ENCODE data around the gene EXOSC5.
"Not testable (repeated sequence)": the region's sequence is repeated elsewhere in the genome, so short reads cannot be mapped to it uniquely, and the experiment has no call there.

Gene EXOSC5

DNA sequence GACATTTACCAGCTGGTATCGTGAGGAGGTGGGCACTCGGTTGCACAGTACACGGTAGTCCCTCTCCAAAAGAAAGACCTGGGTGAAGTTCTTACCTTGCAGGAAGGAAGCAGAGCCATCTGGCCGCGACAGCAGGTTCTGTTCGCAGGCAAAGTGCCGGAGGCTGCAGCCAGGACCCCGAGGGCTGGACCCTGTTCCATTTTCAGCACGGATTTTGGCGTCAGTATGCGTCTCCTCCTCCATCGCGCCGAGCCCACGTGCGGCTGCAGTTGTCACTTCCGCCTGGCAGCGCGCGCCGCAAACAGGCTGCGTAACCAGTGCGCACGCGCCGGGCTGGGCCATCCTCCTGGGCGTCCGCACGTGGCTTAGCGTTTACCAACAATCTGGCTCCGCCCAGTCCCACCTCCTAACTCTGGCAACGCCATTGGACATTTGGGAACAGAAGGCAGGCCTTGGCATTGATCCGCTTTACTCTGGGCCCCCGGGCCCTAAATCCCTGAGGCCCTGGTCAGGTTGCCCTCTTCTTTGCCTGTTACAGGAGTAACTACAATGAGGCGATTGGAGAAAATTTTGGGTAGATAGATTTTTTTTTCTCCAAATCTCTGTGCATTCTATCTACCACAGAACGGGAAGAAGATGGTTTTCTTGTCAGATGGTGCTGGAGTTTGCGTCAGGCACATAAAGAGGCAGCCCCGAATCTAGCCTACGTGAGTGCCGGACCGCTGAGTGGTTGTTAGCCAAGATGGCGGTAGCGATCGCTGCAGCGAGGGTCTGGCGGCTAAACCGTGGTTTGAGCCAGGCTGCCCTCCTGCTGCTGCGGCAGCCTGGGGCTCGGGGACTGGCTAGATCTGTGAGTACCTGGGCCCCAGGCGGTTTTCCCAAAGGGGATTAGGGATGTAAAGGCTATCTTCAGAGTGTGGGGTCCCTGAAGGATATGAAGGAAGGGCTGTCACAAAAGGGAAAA is at the start of gene EXOSC5, which contains the start of gene BCKDHA:
TSS of gene EXOSC5 (minus strand) at position 274 of the 964 bp plus-strand sequence. CDS start at position 243, 31 bp downstream.
TSS of gene BCKDHA (plus strand) at position 733 of the 964 bp plus-strand sequence. CDS start at position 743, 10 bp downstream.
- DNase-seq (ENCODE audit: low read depth in 2 of 2), result peak; percentile 99

DNA sequence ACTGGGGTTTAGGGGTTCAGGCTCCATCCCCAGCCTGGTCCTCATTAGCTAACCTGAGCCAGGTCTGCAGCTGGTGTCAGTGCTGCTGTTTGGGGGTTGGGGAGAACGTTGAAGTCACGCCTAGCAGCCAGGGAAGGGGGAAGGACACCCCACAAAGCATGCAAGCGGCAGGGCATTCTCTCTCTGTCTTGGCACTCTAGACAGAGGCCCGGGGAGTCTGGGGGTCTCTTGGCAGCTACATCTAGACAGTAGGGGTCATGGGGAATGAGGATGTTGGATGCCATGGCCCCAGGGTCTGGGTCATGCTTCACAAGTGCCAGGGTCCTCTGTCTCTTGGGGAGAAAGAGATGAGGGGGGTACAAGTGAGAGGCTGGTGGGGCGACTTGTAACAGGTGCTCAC is 48.4 kb upstream of the EXOSC5 start:
- DNase-seq (ENCODE audit: low read depth in 2 of 2), result no peak

DNA sequence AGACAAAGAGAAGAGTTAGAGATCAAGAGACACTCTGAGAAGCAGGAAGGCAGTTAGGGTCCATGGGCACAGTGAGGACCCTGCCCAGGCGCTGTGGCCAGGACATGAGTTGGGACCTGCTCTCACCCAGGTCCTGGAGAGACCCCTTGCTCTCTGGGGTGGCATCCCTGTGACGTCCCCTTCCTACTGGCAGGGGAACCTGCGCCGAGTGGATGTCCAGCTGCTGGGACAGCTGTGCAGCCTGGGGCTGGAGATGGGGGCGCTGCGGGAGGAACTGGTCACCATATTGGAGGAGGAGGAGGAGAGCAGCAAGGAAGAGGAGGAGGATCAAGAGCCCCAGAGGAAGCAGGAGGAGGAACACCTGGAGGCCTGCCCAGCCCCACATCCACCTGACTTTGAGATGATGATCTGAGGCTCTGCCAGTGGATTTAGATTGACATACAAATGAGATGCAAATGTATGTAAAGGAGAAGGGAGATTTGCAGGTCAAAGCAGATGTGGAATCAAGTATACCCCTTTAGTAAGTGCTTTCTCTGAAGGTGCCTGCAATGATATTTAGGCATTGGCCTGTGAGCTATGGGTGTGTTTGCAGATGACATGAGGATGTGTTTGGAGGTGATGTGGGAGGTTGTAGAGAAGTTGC is 46.8 kb upstream of the EXOSC5 start:
- DNase-seq (ENCODE audit: low read depth in 2 of 2), result no peak

DNA sequence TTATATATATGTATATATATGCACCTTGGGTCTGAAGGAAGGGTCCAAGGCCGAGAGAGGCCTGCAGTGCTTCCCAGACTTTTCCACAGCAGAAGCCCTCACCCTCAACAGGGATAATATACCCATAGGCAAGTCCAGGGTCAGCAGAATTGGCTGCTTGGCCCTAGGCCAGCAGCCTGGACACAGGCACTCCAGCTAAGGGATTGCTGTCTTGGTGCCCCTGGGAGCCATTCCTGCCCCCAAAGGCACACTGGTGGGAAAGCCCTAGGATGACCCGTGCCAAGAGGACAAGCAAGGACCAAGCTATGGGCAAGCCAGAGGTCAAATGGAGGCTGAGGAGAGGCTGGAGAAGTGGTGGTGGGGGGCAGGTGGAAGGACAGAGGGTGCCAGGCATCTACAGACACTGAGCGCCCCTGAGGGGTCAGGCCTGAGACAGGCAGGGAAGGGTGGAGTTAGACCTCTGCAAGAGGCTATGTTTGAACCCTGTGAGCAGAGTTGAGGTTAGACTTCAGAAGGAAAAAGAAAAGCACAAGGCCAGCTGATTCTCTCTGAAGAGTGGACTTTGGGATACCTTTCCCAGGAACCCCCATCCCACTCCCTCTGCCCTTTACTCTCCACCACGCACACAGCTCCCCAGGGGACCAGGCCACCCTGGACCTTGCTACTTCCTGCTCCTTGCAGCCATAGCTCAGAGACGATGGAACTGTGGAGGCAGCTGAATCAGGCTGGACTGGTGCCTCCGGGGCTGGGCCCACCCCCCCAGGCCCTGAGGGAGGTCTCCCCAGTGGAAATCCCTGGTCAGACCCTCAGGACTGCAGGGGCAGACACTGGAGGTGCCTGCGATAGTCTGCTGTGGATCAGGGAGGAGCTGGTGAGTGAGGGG is 45.6 kb upstream of the EXOSC5 start, which contains the start of gene ERICH4:
TSS of gene ERICH4 (plus strand) at position 684 of the 883 bp plus-strand sequence. CDS start at position 698, 14 bp downstream.
- DNase-seq (ENCODE audit: low read depth in 2 of 2), result no peak

DNA sequence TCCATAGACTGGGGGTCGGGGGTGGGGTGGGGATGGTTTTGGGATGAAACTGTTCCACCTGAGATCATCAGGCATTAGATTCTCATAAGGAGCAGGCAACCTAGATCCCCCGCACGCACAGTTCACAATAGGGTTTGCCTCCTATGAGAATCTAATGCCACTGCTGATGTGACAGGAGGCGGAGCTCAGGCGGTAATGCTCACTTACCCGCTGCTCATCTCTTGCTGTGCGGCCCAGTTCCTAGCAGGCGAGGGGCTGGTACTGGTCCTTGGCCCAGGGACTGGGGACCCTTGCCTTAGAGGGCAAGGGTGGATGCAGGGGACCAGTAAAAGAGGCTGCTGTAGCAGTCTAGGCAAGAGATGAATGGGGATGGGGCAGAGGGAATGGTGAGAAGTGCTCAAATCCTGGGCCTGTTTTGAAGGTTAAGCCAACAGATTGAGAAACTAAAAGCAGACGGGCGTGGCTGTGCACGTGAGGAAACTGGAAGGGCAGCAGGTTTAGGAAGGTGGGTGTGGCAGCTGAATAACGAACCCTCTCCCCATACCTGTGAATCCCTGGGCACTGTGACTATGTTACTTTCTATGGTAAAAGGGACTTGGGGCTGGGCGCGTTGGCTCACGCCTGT is 44.3 kb upstream of the EXOSC5 start:
- no peak for DNase-seq (ENCODE audit: low read depth in 2 of 2)

DNA sequence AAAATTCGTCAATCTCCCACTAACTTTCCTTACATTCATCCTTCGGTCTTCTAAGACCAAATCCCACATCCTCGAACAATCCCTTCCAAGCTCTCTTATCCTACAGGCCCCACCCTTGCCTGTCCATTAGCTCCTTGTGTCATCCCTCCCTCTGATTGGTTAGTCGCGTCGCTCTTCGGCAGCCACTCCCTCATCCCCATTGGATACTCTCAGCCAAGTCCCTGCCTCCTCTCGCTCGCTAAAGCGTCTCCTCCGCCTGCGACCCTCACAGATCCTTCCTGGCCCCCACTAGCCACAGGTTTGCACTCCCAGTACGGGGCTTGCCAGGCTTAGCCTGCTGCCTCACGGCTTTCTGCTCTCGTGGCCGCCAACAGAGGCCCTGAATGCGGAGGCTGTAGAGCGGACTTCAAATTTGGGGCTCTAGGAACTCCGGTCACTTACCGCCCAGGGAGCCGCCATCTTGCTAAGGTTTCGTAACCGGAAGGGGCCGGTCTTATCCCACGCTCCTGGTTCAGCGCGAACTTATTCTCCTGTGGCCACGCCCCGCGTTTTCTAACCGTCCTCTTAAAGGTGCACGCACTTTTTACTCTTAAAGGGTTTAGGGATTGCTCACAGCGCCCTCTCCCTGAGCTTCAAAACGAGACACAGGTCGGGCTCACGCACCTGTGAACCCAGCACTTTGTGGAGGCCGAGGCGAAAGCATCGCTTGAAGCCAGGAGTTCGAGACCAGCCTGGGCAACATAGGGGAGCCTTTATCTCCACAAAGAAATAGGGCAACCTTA is 42.5 kb upstream of the EXOSC5 start, which contains the start of gene DMAC2:
TSS of gene DMAC2 (minus strand) at position 472 of the 782 bp plus-strand sequence. CDS start at position 459, 13 bp downstream.
- peak; percentile 90 to 94 for DNase-seq (ENCODE audit: low read depth in 2 of 2)

DNA sequence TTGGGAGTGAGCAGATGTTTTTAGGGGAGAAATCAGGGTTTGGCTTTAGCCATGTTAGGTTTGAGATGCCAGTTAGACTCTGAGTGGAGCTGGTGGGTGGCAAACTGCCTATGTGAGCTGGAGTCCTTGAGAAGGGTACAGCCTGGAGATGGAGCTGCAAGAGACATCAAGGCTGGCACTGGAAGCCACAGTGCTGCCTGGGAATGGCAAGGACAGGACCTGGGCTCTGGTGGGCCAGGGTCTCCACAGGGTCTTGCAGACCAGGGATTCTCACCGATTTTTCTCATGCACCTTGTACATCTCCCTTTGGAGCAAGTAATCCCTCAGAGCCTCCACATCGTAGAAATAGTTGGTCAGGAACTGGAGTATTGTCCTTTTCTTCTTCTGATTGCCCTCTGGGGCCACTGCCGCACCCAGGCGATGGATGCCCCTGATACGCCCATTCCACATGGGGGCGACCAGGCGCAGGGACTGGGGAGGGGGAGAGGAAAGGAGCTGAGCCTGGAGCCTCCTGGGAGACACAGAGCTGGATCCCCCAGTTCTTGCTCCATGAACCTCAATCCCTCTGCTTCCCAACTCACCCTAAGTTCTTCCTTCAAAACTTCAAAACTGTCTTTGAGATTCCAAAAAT is 40.9 kb upstream of the EXOSC5 start:
- no peak for DNase-seq (ENCODE audit: low read depth in 2 of 2)

DNA sequence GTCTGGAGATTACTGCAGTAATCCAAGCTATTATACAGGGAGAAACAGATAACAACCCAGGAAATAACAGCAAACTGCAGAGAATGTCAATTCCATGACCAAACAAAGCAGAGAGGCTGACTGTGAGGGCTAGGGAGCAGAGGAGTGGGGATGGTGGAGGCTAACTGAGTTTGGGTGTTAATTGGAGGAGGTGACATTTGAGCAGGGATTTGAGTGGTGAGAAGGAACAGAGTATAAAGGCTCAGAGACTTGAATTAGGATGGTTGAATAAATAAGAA is 39.5 kb upstream of the EXOSC5 start:
- no peak for DNase-seq (ENCODE audit: low read depth in 2 of 2)

DNA sequence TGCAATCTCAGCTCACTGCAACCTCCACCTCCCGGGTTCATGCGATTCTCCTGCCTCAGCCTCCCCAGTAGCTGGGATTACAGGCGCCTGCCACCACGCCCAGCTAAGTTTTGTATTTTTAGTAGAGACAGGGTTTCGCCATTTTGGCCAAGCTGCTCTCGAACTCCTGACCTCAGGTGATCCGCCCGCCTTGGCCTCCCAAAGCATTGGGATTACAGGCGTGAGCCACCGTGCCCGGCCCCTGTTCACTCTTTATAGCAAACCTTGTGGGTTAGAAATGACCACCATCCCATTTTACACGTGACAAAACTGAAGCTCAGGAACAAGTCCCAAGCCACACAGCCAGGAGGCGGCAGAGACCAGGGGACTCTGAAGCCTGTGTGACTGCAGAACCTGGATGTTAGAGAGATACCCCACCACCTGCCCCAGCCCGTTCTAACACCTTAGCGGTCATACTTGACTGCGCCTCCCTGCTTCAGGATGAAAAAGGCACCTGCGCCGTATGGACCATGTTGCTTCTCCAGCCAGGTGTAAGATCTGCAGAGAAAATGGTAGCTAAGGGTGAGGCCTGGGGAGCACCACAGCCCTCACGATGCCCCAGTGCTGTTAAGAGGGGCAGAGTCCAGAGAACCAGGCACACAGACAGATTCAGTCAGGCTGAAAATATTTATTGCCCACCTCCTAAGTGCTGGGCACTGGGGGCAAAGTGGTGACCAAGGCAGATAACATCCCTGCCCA is 38.9 kb upstream of the EXOSC5 start:
- DNase-seq (ENCODE audit: low read depth in 2 of 2), result no peak

DNA sequence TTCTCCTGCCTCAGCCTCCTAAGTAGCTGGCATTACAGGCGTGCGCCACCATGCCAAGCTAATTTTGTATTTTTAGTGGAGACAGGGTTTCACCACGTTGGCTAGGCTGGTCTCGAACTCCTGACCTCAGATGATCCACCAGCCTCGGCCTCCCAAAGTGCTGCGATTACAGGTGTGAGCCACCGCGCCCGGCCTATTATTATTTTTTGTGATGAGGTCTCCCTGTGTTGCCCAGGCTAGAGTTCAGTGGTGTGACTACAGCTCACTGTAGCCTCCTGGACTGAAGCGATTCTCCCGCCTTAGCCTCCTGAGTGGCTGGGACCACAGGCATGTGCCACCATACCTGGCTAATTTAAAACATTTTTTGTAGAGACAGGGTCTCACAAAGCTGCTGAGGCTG is 38.2 kb upstream of the EXOSC5 start:
- not testable (repeated sequence) for DNase-seq (ENCODE audit: low read depth in 2 of 2)

DNA sequence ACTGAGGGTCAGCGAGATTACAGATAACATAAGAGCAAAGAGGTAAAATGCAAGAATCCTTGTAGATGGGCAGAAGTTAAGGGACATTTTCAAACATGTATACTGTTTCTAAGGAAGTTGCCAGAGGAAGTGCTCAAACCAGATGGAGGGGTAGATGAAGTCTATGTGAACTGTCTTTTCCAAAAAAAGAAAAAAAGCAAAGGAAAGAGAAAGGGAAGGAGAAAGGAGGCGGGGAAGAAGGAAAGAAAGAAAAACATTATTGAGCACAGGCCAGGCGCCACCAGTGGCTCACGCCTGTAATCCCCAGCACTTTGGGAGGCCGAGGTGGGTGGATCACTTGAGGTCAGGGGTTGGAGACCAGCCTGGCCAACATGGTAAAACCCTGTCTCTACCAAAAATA is 37.3 kb upstream of the EXOSC5 start:
- DNase-seq (ENCODE audit: low read depth in 2 of 2), result no peak

DNA sequence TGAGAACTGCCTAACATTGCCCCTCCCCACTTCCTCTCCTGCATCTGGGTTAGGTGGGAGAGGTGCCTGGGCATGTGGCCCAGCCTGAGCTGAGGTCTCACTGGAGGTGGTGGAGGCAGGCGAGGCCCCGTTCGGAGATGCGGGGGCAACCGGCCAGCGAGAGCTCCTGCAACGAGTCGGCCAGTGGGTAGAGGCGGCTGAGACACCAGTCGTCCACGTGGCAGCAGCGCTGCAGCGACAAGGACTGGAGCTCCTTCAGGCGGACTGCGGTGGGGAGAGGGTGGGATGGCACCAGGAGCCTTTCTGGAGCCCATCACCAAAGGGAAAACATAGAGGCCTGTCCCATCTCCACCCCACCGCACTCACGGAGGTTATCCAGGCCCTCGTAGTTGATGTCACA is 36.0 kb upstream of the EXOSC5 start:
- DNase-seq (ENCODE audit: low read depth in 2 of 2), result no peak

DNA sequence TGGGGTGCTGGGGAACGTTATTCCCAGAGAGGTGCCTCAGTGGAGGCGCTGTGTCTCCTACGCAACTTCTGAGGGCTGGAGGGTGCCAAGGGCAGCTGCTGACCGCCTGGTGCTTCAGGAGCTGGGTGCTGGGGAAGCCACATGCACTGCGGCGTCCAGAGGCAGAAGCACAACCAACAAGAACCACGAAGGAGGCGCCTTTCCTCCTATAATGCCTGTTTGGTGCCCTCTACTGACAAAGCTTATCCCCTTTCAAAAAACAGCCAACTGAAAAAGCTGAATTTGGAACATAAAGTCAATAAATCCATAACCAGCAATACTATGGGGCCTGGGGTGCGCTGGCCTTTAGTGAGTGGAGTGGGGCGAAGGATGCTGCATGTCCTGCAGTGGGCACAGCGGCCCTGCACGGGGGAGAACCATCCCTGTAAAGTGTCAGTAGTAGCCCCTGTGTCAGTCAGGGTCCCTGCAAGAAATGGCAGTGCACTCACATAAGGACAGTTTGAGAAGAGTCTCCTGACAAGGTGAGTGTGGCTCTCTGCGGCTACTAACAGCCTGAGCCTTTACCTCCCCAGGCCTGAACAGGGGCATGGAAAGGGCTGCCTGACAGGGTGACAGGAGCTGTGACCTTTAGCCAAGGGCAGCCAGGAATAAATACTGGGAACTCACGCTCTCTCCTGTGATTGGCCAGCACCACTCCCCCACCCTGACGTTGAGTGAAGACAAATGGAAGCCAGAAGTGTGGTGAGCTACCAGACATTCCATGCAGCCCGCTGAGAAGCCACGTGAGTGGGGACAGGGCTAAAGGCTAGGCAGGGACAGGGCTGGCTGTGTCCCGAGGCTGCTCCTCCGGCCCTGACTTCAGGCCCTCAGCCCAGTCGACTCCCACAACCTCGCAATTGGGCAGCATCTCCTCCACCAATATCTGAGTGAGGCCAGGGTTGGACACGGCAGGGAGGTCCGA is 34.5 kb upstream of the EXOSC5 start:
- no peak for DNase-seq (ENCODE audit: low read depth in 2 of 2)

DNA sequence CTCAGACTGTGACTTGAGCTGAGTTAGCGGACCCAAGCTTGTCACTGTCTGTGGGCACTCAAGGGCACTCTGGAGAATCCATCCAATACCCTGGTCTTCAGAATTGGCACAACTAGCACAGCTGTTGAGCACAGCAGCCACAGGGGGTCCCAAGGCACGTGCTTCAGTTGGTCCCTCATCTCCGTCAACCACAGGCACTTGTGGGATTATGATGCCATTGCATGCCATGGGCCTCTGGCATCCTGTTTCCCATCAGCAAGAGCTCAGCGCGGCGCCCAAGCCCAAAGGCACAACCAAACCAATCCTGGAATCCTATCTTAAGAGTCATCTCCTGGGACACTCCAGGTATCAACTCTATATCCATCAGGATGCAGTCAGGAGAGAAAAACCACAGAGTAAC is 33.8 kb upstream of the EXOSC5 start:
- no peak for DNase-seq (ENCODE audit: low read depth in 2 of 2)

DNA sequence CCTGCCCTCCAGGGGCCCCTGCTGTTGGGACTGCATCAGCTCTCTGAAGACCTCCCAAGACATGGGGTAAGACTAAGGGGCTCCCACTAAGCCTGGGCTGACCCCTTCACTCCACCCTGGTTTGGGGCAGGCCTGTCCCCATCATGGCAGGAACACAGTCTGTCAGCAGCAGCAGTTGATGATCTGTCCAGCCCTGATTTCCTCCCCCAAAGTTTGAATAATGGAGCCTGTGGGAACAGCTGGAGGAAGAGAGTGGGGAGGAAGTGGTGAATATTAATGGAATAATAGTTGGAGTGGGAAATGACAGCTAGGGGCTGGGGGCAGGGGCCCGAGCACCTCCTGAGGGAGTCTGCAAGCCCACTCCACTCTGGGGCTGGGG is 31.3 kb upstream of the EXOSC5 start:
- DNase-seq (ENCODE audit: low read depth in 2 of 2), result no peak

DNA sequence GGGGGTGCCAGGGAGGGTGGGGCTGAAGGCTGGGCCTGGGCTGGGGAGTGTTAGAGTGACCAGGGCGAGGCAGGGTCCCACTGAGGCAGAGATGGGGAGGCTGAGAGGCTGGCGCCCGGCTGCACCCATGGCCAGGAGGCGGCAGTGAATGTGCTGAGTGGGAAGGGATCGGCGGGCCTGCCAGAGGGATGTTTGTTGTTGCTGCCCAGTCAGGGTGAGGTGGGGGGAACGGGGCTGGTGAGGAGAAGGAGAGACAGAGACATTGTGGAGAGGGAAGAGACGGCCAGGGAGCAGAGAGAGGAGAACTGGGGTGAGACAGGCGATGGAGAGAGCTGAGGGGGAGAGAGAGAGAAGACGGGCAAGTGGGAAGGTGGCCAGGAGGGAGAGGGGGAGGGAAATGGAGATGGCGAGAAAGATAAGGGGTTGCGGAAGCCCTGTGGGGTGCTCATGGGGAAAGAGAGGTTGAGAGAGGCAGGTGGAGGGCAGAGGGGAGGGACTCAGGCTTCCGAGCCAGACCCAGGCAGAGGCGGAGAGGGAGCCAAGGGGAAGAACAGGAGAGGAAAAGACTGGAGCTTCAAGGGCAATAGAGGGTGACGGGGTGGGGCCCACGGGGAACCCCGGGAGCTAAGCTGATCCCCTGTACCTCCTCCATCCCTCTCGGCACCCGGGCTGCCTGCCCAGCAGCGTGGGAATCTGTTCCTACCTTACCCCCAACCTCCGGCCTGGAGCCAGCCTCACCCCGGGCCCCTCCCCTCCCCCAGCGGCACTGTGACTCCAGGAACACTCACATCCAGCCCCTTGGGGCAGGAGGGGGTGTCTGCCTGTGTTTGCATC is 30.7 kb upstream of the EXOSC5 start:
- DNase-seq (ENCODE audit: low read depth in 2 of 2), result no peak

DNA sequence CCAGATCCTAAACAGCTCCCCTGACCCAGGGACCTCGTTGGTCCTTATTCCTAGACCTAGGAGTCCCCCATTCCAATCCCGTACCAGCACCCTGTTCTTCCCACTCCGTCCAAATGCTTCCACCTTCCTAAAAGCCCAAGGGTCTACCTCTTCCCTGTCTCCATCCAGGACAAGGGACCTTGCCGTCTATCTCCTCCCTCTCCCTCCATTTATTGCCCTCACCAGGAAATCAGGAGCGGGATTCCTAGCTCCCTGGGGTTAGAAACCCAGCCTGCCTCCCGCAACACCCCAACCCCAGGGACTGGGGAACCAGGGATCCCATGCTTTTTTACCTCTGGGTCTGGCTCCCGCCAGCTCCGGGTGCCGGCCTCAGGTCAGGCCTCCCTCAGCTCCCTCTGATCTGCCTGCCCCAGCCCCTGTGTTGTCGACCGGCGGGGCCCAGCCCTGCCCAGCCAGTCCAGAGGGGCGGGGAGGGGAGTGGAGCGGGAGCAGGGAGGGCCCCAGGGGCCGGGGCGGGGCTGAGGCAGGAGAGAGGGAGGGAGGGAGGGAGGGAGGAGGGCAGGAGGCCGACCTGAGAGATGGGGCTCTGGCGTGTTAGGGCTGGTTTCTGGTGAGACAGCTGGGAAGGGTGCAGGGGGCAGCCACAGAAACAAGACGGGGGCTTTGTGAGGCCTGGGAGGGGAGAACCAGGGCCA is 29.9 kb upstream of the EXOSC5 start, which contains the start of gene B3GNT8:
TSS of gene B3GNT8 (minus strand) at position 423 of the 695 bp plus-strand sequence. CDS start 596 bp downstream, outside the sequence.
- no peak for DNase-seq (ENCODE audit: low read depth in 2 of 2)
